COLO829 (cell line): ENCODE data around the gene FBXW12.

Experiments
- DNase-seq: peaks from one replicate; pipeline ENCODE4 v3.0.0; 2012; ENCODE audit warnings: low spot score

The FBXW12 gene

GRCh38 chr3:48435223-48435595, 63.2 kb downstream of the FBXW12 start:
- no peak for DNase-seq

GRCh38 chr3:48435774-48436476, 63.9 kb downstream of the FBXW12 start:
- peak; percentile 96 for DNase-seq

GRCh38 chr3:48436477-48436787, 64.4 kb downstream of the FBXW12 start:
- no peak for DNase-seq

- no peak for DNase-seq
Measured at GRCh38 chr3:48436855-48437254, 64.8 kb downstream of the FBXW12 start.

- DNase-seq, result no peak
Measured at GRCh38 chr3:48437812-48438211, 65.8 kb downstream of the FBXW12 start.

GRCh38 chr3:48439820-48440589, 68.0 kb downstream of the FBXW12 start, which contains the start of the genes CCDC51 and TMA7:
TSS of gene CCDC51 (minus strand) at chr3:48440119. CDS start at chr3:48435128, 4,991 bp downstream.
TSS of gene TMA7 (plus strand) at chr3:48440257. CDS start at chr3:48440297, 40 bp downstream.
- peak; percentile 99 for DNase-seq

GRCh38 chr3:48440590-48440958, 68.6 kb downstream of the FBXW12 start:
- no peak for DNase-seq

GRCh38 chr3:48441940-48442339, 69.9 kb downstream of the FBXW12 start:
- no peak for DNase-seq
